CD4-positive, alpha-beta T cell treated with Interleukin-4 for 4 hours (primary cell): ENCODE results near the gene SLC35B2.
A peak's percentile ranks its signal among the peaks of the same experiment; 100 is the strongest.

Experiments
- DNase-seq: peaks from one replicate; pipeline ENCODE4 v3.0.0-alpha.2; 2020

SLC35B2 gene

DNA sequence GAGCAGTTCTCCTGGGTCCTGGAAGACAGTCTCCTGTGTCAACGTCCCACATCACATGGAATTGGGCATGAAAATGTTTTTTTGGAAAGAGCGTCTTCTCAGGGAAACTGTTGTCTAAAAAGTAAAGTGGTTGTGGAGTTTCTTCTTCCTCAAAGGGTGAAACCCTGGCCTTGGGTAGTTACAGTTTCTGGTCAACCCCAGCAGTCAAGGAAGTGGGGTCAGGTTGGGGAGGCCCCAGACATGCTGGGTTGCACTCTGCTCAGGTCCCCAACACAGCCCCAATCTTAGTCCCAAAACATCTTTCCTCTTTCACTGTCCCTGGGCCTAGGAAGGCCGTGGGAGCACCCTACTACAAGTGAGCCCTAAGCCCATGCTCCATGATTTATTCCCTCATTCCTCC, 9.0 kb upstream of the SLC35B2 start:
- no peak for DNase-seq

DNA sequence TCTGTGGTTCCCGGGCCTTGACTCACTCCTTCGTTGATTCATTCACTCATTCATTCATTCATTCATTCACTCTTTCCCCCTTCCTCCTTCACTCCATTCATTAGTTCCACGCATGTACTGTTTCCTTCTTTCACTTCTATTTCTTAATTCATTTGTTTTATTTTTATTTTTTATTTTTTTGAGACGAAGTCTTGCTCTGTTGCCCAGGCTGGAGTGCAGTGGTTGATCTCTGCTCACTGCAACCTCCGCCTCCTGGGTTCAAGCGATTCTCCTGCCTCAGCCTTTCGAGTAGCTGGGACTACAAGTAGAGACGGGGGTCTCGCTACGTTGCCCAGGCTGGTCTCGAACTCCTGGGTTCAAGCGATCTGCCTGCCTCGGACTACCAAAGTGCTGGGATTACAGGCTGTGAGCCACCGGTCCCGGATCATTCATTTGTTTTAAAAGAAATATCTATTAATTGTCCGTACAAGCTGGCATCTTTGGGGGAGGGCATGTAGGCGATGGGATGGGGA, 8.4 kb upstream of the SLC35B2 start:
- DNase-seq, result no peak

DNA sequence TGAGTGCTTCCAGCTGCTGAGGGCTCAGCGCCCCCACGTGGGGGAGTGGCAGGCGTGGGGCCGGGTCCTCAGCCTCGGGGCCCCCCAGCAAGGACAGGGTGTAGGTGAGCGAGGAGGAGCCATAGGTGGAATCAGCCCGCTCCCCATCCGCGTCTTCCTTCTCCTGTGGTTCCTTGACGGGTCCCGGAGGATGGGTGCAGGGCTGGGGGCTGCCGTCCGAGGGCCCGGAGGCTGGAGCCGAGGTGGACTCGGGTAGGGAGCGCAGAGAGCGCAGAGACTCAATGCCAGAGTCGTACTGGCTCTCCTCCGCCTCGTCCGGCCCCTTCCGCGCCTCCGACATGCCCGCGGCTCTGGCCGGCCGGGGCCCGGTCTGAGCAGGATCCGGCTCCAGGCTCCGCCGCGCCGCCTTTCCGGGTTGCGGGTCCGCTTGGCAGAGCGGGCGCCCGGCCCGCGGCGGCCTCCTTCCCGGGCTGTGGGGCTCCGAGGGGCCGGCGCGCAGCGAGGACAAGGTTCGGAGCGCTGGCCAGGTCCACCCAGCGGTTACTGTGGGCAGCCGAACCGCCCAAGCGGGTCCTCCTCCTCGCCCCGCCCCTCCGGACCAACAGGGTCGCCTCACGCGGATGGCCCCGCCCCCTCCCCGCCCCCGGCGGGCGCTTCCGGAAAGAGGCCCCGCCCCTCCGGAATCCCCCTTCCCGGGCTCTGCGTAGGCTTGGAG, 7.8 kb upstream of the SLC35B2 start, which contains the start of gene NFKBIE:
Gene NFKBIE, minus strand, starts transcription at position 545 of the 715 bp plus-strand sequence. Its CDS starts 205 bp downstream, at position 340.
- peak; percentile 94 for DNase-seq

DNA sequence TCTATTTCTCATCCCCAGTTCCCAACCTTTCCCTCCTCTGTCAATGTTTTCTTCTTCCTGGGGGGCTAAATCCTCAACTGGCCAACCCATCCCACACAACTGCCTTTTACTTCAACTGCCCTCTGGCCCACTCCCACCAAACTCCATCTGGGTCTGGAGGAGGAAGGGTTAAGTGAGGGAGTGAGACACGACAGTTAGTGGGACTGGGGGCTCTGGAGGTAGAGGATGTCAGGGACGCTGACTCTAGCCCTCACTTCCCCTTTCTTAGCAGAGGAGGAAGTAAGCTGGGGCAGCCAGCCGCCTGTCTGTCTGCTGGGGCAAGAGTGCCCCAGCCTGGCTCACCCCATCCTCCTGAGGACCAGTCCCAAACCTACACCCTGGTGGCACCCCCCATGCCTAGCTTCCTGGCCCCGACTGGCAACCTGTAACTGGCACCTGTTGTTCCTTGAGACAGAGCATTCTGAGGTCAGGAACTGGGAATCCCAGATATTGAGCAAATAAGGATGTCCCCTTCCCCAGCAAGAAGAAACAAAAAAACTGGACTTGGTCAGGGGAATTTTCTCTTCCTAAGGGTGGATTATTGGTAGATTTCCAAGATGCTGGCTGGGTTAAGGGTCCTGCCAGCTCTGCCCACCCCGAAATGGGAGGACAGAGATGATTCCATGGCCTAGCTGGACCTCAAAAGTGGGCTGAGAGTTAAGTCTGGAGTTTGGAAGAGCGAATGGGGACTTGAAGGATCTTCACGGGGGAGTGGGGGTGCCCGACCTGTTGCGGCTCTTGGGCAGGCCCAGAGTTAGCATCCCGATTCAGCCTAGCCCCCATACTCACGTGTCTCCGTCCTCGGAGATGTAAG, 7.1 kb upstream of the SLC35B2 start:
- DNase-seq, result peak; percentile 37

DNA sequence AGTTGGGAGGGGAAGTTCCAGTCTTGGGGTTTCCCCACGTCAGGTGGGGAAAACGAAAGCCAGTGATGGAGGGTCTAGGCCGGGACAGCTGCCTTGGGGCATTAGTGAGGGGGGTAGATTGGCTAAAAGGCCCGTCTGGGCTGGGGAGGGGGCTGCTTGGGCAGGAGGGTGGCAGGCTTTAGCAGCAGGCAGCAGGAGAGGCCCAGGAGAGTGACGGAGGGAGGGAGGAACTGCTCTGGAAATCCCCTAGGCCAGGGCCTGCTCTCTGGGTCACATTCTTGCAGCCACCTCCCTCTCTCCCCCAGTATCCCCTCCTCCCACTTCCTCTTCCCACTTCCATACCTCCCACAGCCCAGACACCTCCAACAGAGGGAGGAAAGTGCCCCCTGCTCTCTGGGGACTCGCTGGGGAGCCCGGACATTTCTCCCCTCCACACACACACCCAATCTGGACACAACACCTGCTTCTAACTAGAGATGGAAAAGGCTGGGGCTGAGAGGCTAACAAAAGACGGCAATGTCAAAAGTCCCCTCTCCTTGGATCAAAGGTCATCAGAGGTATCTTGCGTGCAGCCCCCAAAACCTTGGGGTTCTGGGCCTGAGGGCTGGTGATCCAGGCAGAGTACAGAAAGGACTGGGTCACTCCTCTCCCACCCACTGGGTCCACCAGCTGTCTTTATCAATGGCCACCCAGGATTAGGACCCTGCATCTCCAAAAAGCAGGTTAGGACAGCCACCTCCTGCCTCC, 6.2 kb upstream of the SLC35B2 start:
- peak; percentile 56 for DNase-seq

DNA sequence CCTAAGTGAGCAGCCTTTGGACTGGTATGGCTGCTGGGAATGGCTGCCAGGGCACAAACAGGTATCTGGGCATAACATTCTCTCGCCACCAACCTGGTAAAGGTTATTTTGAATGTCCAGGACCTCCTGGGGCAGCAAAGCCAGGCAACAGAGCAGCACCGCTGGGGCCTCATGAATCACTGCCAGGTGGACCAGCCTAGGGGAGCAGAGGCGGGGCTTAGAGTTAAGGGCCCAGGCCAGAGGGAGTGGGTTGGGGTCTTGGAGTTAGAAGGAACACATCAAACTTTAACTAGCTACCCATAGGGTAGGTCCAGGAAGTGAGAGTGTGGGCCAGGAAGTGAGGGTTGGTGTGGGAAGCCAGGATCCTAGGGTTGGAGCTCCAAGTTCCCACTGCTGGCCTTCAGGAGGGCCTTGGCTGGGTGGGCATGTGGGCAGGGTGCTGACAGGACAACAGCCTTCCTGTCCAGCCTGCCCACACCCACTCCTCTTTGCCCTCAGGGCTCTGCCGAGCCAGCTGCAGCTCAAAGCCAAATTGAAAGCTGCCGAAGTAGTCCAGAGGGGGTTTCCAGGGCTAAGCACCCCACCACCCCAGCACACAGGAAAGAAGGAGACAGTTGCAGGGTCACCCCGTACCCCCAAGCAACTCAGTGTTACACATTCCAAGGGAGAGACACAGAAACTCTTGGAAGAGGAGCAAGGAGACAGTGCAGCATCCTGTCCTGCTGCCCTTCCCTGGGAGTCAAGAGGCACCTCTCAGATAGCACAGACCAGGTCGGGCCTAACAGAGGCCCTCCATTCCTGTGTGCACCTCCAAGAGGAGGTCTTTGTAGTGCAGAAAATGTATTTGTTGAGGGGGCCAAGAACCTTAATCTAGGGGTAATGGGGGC, 5.4 kb upstream of the SLC35B2 start:
- no peak for DNase-seq

DNA sequence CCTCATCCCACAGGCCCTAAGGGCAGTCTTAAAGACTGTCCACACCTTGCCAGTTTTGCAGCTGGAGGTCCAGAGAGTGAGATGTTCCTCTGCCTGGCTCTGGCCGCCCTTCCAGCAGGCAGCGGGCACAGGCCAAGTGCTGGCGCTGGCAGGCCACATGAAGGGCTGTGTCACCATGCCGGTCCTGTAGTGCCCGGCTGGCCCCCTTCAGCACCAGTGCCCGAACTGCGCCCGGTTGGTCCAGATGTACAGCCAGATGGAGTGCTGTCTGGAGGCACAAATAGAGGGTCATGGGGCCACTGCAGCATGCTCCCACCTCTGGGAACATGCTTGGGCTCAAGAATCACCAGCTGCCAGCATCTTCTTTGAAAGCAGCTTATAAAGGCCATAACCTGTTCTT, 4.3 kb upstream of the SLC35B2 start:
- no peak for DNase-seq

DNA sequence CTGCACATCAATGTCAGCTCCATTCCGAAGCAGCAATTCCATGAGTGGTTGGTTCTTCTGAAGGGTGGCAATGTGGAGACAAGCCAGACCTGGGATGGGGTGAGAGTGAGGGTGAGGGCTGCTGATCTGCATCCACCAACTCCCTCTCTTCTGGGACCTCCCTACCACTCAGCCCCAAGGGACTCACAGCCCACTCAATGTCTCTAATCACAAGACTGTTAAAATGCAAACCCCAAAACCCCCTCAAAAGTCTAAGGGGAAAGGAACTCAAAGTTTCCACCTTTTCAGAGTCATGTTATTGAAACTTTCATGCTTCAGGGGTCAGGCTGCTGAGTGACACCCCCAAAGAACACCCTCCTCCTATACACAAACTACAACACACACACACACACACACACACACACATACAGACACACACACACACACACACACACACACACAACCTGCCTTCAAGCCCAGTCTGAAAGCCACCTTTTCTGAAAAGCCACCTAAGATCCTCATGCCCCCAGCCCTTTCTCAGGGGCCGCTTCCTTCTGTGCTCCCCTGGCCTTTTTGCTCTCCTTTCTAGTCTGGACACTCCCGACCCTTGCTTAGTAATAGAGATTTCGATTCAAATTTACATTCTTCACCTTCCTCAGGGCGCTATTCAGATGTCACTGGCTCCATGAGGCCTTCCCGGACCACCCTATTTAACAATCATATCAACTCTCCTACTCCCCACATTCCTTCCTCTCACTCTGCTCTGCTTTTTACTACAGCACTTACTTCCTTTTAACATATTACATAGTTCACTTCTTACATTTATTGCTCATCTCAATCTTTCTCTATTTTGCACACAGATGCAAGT, 3.3 kb upstream of the SLC35B2 start:
- DNase-seq, result no peak

DNA sequence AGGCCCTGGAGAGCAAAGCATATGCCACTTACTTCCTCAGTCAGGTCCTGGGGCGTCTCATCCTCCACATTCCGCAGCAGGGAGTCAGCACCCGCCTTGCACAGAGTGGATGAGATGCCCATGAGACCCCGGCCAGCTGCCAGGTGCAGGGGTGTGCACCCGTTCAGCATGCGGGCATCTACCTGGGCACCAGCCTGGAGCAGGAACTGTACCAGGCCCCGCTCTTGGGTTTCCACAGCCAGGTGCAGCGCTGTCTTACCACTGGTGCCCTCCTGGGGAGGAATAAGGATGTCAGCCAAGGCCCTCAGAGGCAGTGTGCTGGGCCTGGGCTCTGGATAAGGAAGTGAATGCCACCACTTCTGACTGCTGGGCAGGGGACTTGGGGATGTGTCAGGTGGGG, 2.7 kb upstream of the SLC35B2 start:
- DNase-seq, result no peak

DNA sequence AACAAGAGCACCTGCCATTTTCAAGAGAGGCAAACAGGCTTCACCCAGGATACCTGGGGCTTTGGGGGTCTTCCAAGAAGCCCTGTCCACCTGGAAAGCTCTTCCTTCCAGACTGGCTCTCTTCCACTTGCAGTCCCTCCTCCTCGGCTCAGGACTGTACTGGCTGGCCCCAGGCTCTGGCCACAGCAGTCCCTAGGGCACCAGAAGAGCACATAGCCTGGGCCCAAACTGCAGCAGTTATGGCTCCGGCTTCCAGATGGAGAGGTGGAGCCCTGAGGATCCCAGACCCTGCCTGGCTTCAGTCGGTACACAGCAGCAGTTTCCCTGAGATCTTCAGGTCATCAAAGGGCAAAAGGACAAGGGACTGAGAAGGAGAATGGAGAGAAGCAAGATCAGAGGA, 1.6 kb upstream of the SLC35B2 start:
- no peak for DNase-seq

DNA sequence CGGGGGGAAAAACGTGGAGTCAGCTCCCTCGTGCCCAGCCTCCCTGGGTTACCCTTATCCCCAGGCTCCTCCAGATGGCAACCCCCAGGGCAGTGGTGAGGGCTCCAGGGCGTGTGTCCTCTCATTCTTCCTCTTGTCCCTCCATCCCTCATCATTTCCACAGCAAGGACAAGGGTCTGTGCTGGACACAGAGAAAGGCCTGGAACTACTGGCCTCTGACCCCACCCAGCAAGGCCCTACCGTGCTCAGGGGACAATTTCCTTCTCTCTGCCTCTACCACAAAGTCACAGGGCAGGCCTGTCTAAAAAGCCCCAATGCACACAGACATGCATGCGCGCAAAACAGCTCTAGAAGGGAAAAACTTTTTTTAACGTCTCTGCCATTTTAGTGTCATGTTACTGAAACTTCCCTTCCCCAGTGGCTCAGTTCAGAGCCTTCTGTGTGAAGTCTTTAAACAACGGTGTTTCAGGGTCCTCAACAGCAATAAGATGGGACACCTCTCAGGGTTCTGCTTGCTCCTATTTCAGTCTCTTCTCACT, 1.1 kb upstream of the SLC35B2 start:
- DNase-seq, result no peak

DNA sequence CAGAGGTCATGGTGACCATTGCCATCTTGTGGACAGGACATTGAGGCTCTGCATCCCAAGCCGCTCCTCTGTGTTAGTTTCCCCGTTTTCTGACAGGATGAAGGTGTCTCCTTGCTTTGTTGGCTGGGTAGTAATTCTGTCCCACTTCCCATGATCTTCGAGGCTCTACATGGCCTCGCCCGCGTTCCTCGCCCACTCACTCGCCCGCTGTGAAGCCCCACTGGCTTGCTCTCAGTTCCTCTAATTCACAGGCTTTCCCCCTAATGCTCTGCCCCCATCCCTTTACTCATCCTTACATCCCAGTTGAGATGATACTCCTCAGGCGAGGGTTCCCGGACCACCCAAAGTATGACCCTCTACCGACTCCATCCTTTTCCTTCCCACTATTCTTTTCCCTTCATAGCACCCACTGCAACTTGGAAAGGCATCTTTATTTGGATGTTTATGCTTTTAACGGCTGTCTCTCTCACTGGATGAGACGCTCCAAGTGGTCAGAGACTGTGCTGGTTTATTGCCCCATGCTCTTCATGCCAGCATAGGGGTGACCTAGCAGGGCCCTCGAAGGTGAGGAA, 511 bp upstream of the SLC35B2 start:
- DNase-seq, result no peak

DNA sequence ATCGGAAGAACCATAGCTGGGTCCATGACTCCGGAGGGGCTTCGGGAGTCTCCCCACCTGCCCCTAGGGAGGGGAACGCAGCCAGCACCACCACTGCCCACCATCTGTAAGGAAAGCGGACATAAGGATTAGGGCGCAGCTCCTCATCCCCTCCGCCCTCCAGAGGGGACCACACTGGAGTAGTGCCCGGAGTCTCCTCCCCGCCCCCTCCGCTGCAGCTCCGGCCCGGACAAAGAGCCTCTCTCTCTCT, 628 bp downstream of the SLC35B2 start:
- DNase-seq, result no peak

DNA sequence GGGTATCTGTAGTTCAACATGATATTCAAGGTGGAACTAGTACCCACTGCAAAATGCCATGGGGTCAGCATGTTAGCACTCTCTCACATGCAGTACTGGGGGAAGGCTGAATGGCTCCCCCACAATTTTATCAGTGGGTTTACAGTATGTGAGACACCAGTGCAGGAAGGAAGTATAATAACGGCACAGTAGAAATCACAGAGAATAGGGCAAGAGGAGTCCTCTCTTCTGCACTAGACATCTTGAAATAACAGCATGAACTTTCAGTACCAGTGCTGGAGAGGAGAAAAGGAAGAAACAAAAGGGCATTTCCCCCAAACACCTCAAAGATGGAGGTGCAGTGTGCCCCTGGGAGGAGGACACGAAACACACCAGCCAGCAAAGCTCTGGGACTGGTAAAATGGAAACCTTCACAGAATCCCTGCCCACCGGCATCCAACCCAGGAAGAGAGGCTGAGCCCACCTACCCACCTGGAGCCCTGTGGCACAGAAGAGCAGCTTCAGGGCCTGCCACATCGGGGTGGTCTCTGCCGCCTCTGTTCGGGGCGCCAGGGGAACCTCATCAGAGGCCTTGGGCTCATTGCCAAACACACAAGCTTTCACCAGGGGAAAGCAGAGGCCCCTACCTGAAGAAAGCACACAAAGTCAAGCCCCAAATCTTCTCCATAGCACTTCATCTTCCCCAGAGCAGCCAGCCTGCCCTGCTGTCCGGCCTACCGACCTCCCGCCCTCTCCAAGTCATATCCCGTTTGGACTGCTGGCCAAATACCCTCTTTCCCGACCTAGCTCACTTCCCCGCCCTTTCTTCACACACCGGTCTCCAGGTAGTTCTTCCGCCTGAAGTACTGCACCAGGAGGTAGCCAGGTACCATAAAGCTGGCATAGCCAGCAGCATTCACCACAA, 1.2 kb downstream of the SLC35B2 start:
- no peak for DNase-seq

DNA sequence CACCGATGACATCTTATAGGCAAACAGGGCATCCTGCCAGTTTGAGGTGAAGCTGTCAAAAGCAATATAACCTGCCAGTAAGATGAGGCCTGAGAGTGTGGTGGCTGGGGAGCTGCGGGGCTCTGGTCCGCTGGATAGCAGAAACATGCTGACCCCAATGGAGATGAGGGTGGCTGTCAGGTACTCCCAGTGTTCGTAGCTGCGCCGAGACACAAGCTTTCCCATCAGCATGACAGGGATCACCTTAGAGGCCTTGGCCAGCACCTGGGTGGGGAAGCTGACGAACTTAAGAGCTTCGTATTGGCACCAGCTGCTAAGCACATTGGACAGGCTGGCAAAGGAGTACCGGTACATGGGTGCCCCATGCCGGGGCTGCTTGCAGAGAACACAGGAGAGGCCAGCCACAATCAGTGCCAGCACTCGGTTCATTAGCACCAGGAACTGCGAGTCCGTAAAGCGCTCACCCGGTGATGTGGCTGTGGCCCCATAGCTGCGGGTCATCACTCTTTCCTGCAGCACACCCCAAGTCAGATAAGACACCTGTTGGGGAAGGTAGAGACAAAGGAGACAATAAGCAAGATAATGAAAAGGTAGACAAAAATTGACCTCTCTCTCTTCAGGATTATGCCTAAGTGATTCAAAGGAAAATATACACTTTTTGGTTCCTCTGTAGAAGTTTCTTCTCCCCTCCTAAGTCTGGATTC, 2.1 kb downstream of the SLC35B2 start:
- no peak for DNase-seq

DNA sequence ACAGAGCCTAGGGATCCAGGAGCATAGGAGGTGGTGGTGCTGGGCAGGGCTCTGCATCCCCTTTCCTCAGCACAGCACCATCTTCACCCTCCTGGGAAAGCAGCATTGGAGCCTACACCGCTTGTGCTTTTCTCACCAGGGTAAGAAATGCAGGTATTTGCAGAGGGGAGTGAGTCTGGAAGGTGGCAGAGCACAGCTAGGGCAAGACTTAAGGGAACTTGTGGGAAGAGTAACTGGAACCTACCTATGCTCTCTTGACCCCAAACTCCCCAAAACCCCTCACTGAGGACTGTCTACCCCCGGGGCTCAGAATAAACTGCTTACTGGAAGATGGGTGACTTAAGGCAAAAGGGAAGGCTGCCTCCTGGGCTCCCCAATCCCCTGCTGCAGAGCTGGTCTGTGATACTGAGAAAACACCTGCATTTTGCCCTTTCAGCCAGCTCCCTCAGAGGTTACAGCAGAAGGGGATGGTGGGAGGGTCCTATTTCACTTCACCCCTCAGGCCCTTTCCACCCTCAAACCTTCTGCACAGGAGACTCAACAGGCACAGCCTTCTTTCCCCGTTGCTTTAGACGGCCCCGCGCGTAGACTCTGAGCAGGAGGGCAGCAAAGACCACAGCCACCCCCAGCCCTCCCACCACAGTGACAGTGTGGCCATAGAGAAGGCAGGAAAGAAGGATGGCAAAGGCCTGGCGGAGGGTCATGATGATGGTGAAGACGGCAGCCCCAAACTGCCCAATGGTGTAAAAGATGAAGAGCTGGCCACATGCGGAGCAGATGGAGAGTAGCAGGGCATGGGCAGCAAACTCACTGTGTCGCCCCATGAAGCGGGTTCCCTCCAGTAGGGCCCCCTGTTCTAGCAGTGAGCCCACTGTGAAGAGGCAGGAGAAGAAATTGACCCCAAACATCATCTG, 2.9 kb downstream of the SLC35B2 start:
- no peak for DNase-seq

DNA sequence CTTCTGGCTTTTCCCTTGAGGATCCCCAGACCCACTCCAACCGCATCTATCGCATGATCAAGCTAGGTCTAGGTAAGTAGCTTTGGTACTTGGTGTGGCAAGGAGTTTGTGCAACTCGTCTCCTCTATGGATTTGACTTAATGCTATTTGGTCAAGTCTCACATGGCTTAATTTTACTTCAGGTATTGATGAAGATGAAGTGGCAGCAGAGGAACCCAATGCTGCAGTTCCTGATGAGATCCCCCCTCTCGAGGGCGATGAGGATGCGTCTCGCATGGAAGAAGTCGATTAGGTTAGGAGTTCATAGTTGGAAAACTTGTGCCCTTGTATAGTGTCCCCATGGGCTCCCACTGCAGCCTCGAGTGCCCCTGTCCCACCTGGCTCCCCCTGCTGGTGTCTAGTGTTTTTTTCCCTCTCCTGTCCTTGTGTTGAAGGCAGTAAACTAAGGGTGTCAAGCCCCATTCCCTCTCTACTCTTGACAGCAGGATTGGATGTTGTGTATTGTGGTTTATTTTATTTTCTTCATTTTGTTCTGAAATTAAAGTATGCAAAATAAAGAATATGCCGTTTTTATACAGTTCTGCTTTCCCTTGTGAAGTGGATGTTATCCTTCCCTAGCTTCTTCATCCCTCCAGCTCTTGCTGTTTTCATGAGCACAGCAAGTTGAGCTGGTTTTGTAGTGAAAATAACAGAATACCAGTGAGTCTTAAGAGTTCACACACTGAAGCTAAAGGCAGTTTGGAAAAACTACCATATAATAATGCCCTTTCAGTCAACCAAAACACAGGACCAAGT, 3.8 kb downstream of the SLC35B2 start:
- DNase-seq, result peak; percentile 60
